ENCODE results near the gene GAPDH.
"Not testable (repeated sequence)": the region's sequence is repeated elsewhere in the genome, so short reads cannot be mapped to it uniquely, and the experiment has no call there.

The GAPDH gene

GRCh38 chr12:6533923-6534694 lies at the start of gene GAPDH:
GAPDH (plus strand) TSS chr12:6534517; CDS start chr12:6534833, 316 bp downstream.
- DNase-seq (ENCODE audit: low read depth in 3 of 3) = peak; percentile 77 to 90 (median 78)

- DNase-seq (ENCODE audit: low read depth in 3 of 3) = no peak
These were observed 46.1 kb upstream of the GAPDH start for GRCh38 chr12:6488240-6488639.

GRCh38 chr12:6489449-6489848 lies 44.9 kb upstream of the GAPDH start:
- DNase-seq (ENCODE audit: low read depth in 3 of 3) = no peak

GRCh38 chr12:6490673-6491072 lies 43.6 kb upstream of the GAPDH start:
- not testable (repeated sequence) for DNase-seq (ENCODE audit: low read depth in 3 of 3)

GRCh38 chr12:6492838-6493496 lies 41.4 kb upstream of the GAPDH start, which contains the start of gene MRPL51:
MRPL51 (minus strand) TSS chr12:6493262; CDS start chr12:6493136, 126 bp downstream.
- DNase-seq (ENCODE audit: low read depth in 3 of 3) = peak; percentile 97 to 99 (median 97)

- peak; percentile 86 to 96 (median 92) for DNase-seq (ENCODE audit: low read depth in 3 of 3)
These were observed 40.6 kb upstream of the GAPDH start, which contains the start of gene NCAPD2 for GRCh38 chr12:6493497-6494257. NCAPD2 (plus strand) TSS chr12:6494102; CDS start chr12:6495099, 997 bp downstream.

GRCh38 chr12:6494258-6494743 lies 40.0 kb upstream of the GAPDH start:
- DNase-seq (ENCODE audit: low read depth in 3 of 3) = no peak

GRCh38 chr12:6494968-6495367 lies 39.3 kb upstream of the GAPDH start:
- DNase-seq (ENCODE audit: low read depth in 3 of 3) = no peak

- not testable (repeated sequence) for DNase-seq (ENCODE audit: low read depth in 3 of 3)
These were observed 37.0 kb upstream of the GAPDH start for GRCh38 chr12:6497291-6497690.

GRCh38 chr12:6500466-6500865 lies 33.9 kb upstream of the GAPDH start:
- no peak for DNase-seq (ENCODE audit: low read depth in 3 of 3)

- DNase-seq (ENCODE audit: low read depth in 3 of 3) = no peak
These were observed 27.0 kb upstream of the GAPDH start for GRCh38 chr12:6507102-6507998.

GRCh38 chr12:6508087-6508486 lies 26.2 kb upstream of the GAPDH start:
- no peak for DNase-seq (ENCODE audit: low read depth in 3 of 3)

GRCh38 chr12:6520186-6520585 lies 14.1 kb upstream of the GAPDH start:
- DNase-seq (ENCODE audit: low read depth in 3 of 3) = no peak

GRCh38 chr12:6522193-6522592 lies 12.1 kb upstream of the GAPDH start:
- DNase-seq (ENCODE audit: low read depth in 3 of 3) = no peak

- no peak for DNase-seq (ENCODE audit: low read depth in 3 of 3)
These were observed 10.6 kb upstream of the GAPDH start for GRCh38 chr12:6523708-6524107.

- no peak for DNase-seq (ENCODE audit: low read depth in 3 of 3)
These were observed 9.7 kb upstream of the GAPDH start for GRCh38 chr12:6524648-6525047.

GRCh38 chr12:6526201-6526600 lies 8.1 kb upstream of the GAPDH start:
- no peak for DNase-seq (ENCODE audit: low read depth in 3 of 3)

GRCh38 chr12:6526766-6527525 lies 7.4 kb upstream of the GAPDH start:
- DNase-seq (ENCODE audit: low read depth in 3 of 3) = no peak

- no peak for DNase-seq (ENCODE audit: low read depth in 3 of 3)
These were observed 6.6 kb upstream of the GAPDH start for GRCh38 chr12:6527711-6528110.

GRCh38 chr12:6528539-6529235 lies 5.6 kb upstream of the GAPDH start:
- DNase-seq (ENCODE audit: low read depth in 3 of 3) = no peak
